ENCODE results near the gene EPDR1. TPM values are rescaled to one million over a fixed set of nuclear protein-coding genes. Genes with fewer than 3 reads are reported as not detected.
A peak's percentile ranks its signal among the peaks of the same experiment; 100 is the strongest.

EPDR1 gene
- total and polyA plus RNA-seq, 8 donors: 2.4 to 12.3 (median 7.3) TPM

GRCh38 chr7:37925620-37926019, 5.2 kb downstream of the EPDR1 start:
- TF ChIP-seq, protein P1, sequence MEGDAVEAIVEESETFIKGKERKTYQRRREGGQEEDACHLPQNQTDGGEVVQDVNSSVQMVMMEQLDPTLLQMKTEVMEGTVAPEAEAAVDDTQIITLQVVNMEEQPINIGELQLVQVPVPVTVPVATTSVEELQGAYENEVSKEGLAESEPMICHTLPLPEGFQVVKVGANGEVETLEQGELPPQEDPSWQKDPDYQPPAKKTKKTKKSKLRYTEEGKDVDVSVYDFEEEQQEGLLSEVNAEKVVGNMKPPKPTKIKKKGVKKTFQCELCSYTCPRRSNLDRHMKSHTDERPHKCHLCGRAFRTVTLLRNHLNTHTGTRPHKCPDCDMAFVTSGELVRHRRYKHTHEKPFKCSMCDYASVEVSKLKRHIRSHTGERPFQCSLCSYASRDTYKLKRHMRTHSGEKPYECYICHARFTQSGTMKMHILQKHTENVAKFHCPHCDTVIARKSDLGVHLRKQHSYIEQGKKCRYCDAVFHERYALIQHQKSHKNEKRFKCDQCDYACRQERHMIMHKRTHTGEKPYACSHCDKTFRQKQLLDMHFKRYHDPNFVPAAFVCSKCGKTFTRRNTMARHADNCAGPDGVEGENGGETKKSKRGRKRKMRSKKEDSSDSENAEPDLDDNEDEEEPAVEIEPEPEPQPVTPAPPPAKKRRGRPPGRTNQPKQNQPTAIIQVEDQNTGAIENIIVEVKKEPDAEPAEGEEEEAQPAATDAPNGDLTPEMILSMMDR (IDR thresholded peaks at IDR 0.05): no peak
- Histone ChIP-seq H3K9me3 (no peaks in the 10 kb centered on the region), H3K4me1 (peaks cover 0 to 10% (median 0%) of the 10 kb centered on the region in 3 donors), H3K27ac (no peak overlapping the region), H3K4me3 (no peak overlapping the region), H3K36me3 (no peaks in the 10 kb centered on the region), H3K27me3 (no peaks in the 10 kb centered on the region)
- intact Hi-C loops (cut with DNase I): no loop called here
- no peak for DNase-seq
- no peak for FAIRE-seq
- no peak for ATAC-seq
- WGBS, 2 donors: 94 to 96% methylated on average over 1 of the region's 1 CpG

DNA sequence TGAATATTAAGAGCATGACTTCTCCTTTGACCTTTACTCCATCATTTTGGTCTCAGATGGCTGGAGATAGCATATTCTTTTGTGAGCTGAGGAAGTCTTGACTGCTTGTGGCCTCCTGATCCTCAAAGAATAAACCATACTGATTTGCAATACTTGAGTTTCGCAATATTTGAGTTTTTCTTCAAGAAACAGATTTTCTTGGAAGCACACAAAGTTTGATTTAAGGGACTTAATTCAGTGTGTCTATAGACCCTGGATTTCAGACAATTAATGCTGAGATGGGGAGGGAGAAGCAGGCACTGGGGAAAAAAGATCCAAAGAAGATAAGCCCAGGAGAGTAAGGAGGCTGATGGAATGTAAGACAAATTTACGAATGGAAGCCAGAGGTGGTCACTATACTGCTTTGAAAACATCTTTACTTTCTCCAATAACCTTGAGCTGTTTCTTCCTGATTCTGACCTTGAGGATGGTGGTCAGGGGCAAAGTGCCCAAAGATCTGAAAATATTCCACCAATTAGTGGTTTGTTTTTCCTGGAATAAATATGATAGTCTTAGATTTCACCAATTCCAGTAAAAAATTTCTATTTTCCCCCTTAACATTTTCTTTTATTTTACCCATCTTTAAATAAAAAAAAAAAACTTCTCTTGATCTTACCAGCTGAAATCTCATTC, 7.5 kb downstream of the EPDR1 start:
- Histone ChIP-seq H3K9me3 (no peaks in the 10 kb centered on the region), H3K4me1 (peaks cover 0 to 5% (median 0%) of the 10 kb centered on the region in 3 donors), H3K27ac (no peak overlapping the region), H3K27me3 (no peaks in the 10 kb centered on the region), H3K4me3 (no peak overlapping the region), H3K36me3 (no peaks in the 10 kb centered on the region)
- intact Hi-C loops (cut with DNase I): no loop called here
- no peak for FAIRE-seq
- peak in 1 of 4 donors; percentile 29 for ATAC-seq
- 79 to 89% methylated on average over 2 of the region's 2 CpGs for WGBS, 2 donors
- DNase-seq: no peak
- TF ChIP-seq, protein P1 (IDR thresholded peaks at IDR 0.05): no peak

DNA sequence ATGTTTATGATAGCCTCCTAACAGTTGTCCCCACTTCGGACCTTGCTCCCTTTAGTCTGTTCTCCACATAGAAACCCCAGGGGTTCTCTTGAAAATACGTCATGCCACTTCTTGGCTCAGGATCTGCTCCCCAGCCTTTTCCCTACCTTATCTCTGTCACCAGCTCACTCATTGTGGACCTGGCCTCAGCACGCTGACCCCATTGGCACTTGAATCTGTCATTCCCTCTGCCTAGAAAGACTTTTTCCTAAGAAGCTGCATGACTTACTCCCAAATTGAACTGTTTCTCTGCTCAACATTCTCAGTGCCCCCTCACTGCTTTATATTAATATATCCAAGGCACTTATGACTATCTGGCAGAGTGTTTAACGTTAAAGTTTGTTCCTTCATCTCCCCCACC, 8.4 kb downstream of the EPDR1 start:
- WGBS, 2 donors: 80 to 86% methylated on average over 4 of the region's 4 CpGs
- H3K27ac ChIP-seq: peak overlapping the region in 1 of 4 donors; percentile 9
- ATAC-seq (no peak), DNase-seq (no peak), FAIRE-seq (no peak)
- no peaks in the 10 kb centered on the region for H3K36me3 ChIP-seq
- peaks cover 0 to 5% (median 0%) of the 10 kb centered on the region in 3 donors for H3K4me1 ChIP-seq
- no peaks in the 10 kb centered on the region for H3K27me3 ChIP-seq
- H3K4me3 ChIP-seq: no peak overlapping the region
- TF ChIP-seq, protein P1 (IDR thresholded peaks at IDR 0.05): no peak
- H3K9me3 ChIP-seq: no peaks in the 10 kb centered on the region
- intact Hi-C loops (cut with DNase I): no loop called here

DNA sequence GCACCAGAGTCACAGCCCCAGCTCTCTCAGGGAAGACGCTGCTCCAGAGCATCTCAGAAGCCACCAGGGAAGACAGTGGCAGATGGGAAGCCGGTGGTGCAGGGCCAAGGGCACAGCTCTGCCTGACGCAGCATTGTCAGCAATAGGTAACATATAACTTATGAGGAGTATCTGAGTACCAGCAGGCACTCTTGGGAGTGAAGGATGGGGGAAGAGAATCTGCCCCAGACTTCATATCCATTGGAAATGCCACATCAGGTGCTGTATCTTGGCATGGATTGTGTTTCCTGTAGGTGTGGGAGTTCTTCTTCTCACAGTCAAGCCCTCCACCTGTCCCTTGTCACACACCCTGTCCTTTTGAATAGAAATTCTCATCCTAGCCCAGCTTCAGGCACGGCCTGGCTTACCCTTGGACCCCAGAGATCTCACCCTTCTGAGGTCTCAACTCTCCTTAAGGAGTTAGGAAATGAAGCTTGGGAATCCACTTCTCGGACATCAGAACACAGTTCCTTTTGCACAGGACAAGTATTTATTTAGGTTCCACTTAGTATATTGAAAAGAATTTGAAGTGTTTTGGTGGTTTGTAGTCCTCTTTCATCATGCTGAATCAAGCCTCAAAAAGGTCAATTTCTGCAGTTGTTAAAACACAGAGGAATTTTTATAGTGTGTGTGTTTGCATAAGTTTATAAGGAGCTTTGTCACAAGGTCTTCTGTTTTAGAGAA, 9.9 kb downstream of the EPDR1 start:
- no peak for FAIRE-seq
- peak in 1 of 4 donors; percentile 15 for ATAC-seq
- TF ChIP-seq, protein P1 (IDR thresholded peaks at IDR 0.05): no peak
- Histone ChIP-seq H3K4me3 (no peak overlapping the region), H3K36me3 (no peaks in the 10 kb centered on the region), H3K4me1 (peaks cover 0 to 5% (median 0%) of the 10 kb centered on the region in 3 donors), H3K9me3 (no peaks in the 10 kb centered on the region), H3K27ac (no peak overlapping the region), H3K27me3 (no peaks in the 10 kb centered on the region)
- intact Hi-C loops (cut with DNase I): no loop called here
- DNase-seq: no peak
- WGBS, 2 donors: 80 to 85% methylated on average over 5 of the region's 5 CpGs

- 86 to 89% methylated on average over 2 of the region's 2 CpGs for WGBS, 2 donors
- Histone ChIP-seq H3K9me3 (no peaks in the 10 kb centered on the region), H3K36me3 (no peaks in the 10 kb centered on the region), H3K4me1 (peaks cover 0 to 5% (median 0%) of the 10 kb centered on the region in 3 donors), H3K27ac (no peak overlapping the region), H3K27me3 (no peaks in the 10 kb centered on the region), H3K4me3 (no peak overlapping the region)
- FAIRE-seq (no peak), DNase-seq (no peak), ATAC-seq (no peak)
- intact Hi-C loops (cut with DNase I): no loop called here
- TF ChIP-seq, protein P1 (IDR thresholded peaks at IDR 0.05): no peak
These were observed 12.1 kb downstream of the EPDR1 start for GRCh38 chr7:37932543-37932942.
